HL-60 (cell line): ENCODE measurements around the gene MAEA.
A peak's percentile ranks its signal among the peaks of the same experiment; 100 is the strongest.

Experiments used
- CTCF ChIP-seq: IDR thresholded peaks from one replicate; pipeline ENCODE4 v1.5.1; 2011; ENCODE audit warnings: low read length, control low read depth, inconsistent platforms; ENCODE audit not compliant: insufficient read depth
- POLR2AphosphoS5 ChIP-seq: IDR thresholded peaks from 2 replicates; pipeline ENCODE4 v1.6.1; 2012; ENCODE audit warnings: low read depth
- TF ChIP-seq, protein P1 (sequence below): IDR thresholded peaks from 2 replicates; pipeline ENCODE4 v1.6.1; 2012; ENCODE audit warnings: low read depth; ENCODE audit not compliant: insufficient replicate concordance

DNA sequence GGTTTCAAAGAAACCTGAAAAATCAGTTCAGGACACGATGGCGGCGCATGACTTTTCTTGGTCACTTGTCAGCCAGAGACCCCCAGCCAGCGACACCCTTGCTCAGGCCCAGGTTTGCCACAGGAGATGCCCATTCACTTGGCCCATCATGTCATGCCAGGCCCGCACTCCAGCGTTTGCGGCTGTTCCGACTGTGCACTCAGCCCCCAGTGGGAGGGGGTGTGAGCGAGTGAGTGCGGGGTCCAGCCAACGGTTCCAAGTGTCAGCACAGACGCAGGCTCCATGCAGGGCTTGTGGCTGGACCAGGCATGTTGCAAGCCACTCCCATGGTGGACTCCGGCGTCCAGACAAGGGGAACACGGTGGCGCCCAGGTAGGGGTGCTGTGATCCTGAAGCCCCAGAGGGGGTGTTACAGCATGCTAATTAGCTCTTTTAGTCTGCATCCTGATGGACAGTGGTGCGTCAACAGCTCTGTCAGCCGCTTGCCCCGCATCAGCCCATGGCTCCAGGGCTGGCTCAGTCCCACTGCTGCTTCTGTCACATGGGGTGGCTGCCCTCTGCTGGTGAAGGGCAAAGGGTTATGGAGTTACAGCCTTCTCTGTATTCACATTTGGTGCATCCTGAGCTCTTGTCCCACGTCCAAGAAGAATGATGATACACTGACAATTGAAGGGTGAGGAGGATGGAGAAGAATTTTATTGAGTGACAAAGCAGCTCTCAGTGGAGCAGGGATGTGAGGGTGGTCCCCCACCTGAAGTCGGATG is 3.7 kb upstream of the MAEA start:
- TF ChIP-seq, protein P1, sequence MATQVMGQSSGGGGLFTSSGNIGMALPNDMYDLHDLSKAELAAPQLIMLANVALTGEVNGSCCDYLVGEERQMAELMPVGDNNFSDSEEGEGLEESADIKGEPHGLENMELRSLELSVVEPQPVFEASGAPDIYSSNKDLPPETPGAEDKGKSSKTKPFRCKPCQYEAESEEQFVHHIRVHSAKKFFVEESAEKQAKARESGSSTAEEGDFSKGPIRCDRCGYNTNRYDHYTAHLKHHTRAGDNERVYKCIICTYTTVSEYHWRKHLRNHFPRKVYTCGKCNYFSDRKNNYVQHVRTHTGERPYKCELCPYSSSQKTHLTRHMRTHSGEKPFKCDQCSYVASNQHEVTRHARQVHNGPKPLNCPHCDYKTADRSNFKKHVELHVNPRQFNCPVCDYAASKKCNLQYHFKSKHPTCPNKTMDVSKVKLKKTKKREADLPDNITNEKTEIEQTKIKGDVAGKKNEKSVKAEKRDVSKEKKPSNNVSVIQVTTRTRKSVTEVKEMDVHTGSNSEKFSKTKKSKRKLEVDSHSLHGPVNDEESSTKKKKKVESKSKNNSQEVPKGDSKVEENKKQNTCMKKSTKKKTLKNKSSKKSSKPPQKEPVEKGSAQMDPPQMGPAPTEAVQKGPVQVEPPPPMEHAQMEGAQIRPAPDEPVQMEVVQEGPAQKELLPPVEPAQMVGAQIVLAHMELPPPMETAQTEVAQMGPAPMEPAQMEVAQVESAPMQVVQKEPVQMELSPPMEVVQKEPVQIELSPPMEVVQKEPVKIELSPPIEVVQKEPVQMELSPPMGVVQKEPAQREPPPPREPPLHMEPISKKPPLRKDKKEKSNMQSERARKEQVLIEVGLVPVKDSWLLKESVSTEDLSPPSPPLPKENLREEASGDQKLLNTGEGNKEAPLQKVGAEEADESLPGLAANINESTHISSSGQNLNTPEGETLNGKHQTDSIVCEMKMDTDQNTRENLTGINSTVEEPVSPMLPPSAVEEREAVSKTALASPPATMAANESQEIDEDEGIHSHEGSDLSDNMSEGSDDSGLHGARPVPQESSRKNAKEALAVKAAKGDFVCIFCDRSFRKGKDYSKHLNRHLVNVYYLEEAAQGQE, result no peak
- TF ChIP-seq CTCF, result peak; percentile 20
- no peak for TF ChIP-seq POLR2AphosphoS5
